Endothelial cell of umbilical vein (primary cell): ENCODE measurements around the gene SDCCAG8. TPM values are rescaled to one million over a fixed set of nuclear protein-coding genes. Genes with fewer than 3 reads are reported as not detected.

Source experiments
- BruUV-seq: library from RNA; stranded (reverse); fragments of 400-500 nt; replicated peaks from 2 replicates; lab custom pipeline; 2021; lab: Mats Ljungman, UMichigan
- CTCF ChIA-PET: fragments of 300-600, 350-600 bp; sonication (Branson Sonifier 250); formaldehyde crosslinking; loops from one replicate; lab custom pipeline; 2021; ENCODE audit warnings: antibody characterized with exemption, inconsistent platforms; lab: Charles Lee
- POLR2A ChIA-PET: fragments of 300-600, 350-600 bp; sonication (Branson Sonifier 250); formaldehyde crosslinking; loops from one replicate; lab custom pipeline; 2021; ENCODE audit warnings: antibody characterized with exemption, inconsistent platforms; lab: Charles Lee
- DNase-seq: peaks from one replicate; pipeline ENCODE4 v3.0.0-alpha.2; 2011; ENCODE audit warnings: low read depth, low spot score
- FAIRE-seq: peaks from 2 replicates; lab custom pipeline; 2011; peaks lifted over from hg19 to GRCh38; lab: Jason Lieb, UNC
- H2AFZ ChIP-seq: 2 replicates; pipeline ENCODE4 v1.6.0; 2012; ENCODE audit warnings: low read depth, low read length, control low read depth, inconsistent platforms
- H3K27ac ChIP-seq: 2 replicates; pipeline ENCODE4 v1.5.1; 2011; ENCODE audit warnings: low read depth, mild to moderate bottlenecking, control low read depth, low read length, moderate library complexity; ENCODE audit not compliant: insufficient read depth
- H3K27me3 ChIP-seq, 2 experiments: 2 replicates each; pipeline versions ENCODE4 v1.6.0 to v1.6.1; 2011; ENCODE audit warnings: low read length in 2 of 2, mixed read lengths in 1 of 2; ENCODE audit not compliant: control insufficient read depth in 2 of 2, insufficient read depth in 2 of 2
- H3K36me3 ChIP-seq, 2 experiments: 2 replicates in 1 of 2; 3 replicates in 1 of 2; pipeline ENCODE4 v1.5.1; 2011; ENCODE audit warnings: low read length in 2 of 2, mild to moderate bottlenecking in 1 of 2, moderate library complexity in 1 of 2; ENCODE audit not compliant: control insufficient read depth in 2 of 2, insufficient read depth in 2 of 2; ENCODE audit errors: extremely low read depth in 1 of 2
- H3K4me1 ChIP-seq: 3 replicates; pipeline ENCODE4 v1.5.1; 2011; ENCODE audit warnings: mild to moderate bottlenecking, low read length; ENCODE audit not compliant: control insufficient read depth, insufficient read depth; ENCODE audit errors: extremely low read depth
- H3K4me2 ChIP-seq: 2 replicates; pipeline ENCODE4 v1.6.1; 2011; ENCODE audit warnings: low read length, control low read depth, mixed read lengths; ENCODE audit not compliant: insufficient read depth
- H3K4me3 ChIP-seq, 3 experiments: fragments of 200-600 bp in 1 of 3; sonication (generic), shearing (Covaris generic) in 1 of 3; replicated peaks in 1 of 3; 2 replicates each; pipeline ENCODE4 v1.5.1; 2011 to 2016; ENCODE audit warnings: control low read depth in 3 of 3, low read length in 3 of 3, mild to moderate bottlenecking in 2 of 3, inconsistent platforms in 1 of 3, low read depth in 1 of 3, moderate library complexity in 1 of 3; ENCODE audit not compliant: insufficient read depth in 1 of 3
- H3K79me2 ChIP-seq: 2 replicates; pipeline ENCODE4 v1.6.0; 2012; ENCODE audit warnings: low read length, inconsistent platforms; ENCODE audit not compliant: control insufficient read depth, insufficient read depth
- H3K9ac ChIP-seq: replicated peaks from 2 replicates; pipeline ENCODE3; 2011; ENCODE audit warnings: low read length, control low read depth; ENCODE audit not compliant: insufficient read depth; ENCODE audit errors: extremely low read depth
- H3K9me1 ChIP-seq: replicated peaks from 3 replicates; pipeline ENCODE4 v1.6.0; 2011; ENCODE audit warnings: mild to moderate bottlenecking, low read length; ENCODE audit not compliant: control insufficient read depth, insufficient read depth; ENCODE audit errors: extremely low read depth
- H3K9me3 ChIP-seq: replicated peaks from 2 replicates; pipeline ENCODE4 v1.5.1; 2012; ENCODE audit warnings: low read length, inconsistent platforms; ENCODE audit not compliant: control insufficient read depth, insufficient read depth
- H4K20me1 ChIP-seq: replicated peaks from 2 replicates; pipeline ENCODE3; 2011; ENCODE audit warnings: mild to moderate bottlenecking, low read length; ENCODE audit not compliant: control insufficient read depth, insufficient read depth; ENCODE audit errors: extremely low read depth
- CTCF ChIP-seq, 2 donors: IDR thresholded peaks; 1 replicate in 1 of 2; 2 replicates in 1 of 2; pipeline ENCODE4 v1.5.1; 2011; ENCODE audit warnings: low read length in 2 of 2, mild to moderate bottlenecking in 2 of 2, moderate library complexity in 2 of 2, control low read depth in 1 of 2, inconsistent platforms in 1 of 2, low read depth in 1 of 2; ENCODE audit not compliant: insufficient read depth in 1 of 2; ENCODE audit errors: extremely low read depth in 1 of 2
- EZH2 ChIP-seq: IDR thresholded peaks from 2 replicates; pipeline ENCODE4 v1.6.1; 2012; ENCODE audit warnings: borderline replicate concordance, low read depth, mild to moderate bottlenecking, moderate library complexity, low read length, inconsistent platforms; ENCODE audit not compliant: severe bottlenecking
- FOS ChIP-seq: IDR thresholded peaks from 2 replicates; pipeline ENCODE4 v1.6.1; 2011; ENCODE audit warnings: mild to moderate bottlenecking, low read length, moderate library complexity, borderline replicate concordance; ENCODE audit not compliant: insufficient read depth
- GATA2 ChIP-seq: IDR thresholded peaks from 2 replicates; pipeline ENCODE4 v1.7.0; 2011; ENCODE audit warnings: low read depth, mild to moderate bottlenecking, moderate library complexity, mixed read lengths, low read length; ENCODE audit not compliant: insufficient read length, insufficient read depth
- JUN ChIP-seq: IDR thresholded peaks from 2 replicates; pipeline ENCODE4 v1.6.1; 2011; ENCODE audit warnings: borderline replicate concordance, low read depth; ENCODE audit not compliant: insufficient read length, insufficient read depth
- MAX ChIP-seq: IDR thresholded peaks from 2 replicates; pipeline ENCODE4 v1.6.1; 2011; ENCODE audit not compliant: insufficient read depth, insufficient read length
- MYC ChIP-seq: IDR thresholded peaks from one replicate; pipeline ENCODE4 v1.6.1; 2011; ENCODE audit warnings: mild to moderate bottlenecking, low read depth, low read length
- POLR2A ChIP-seq: IDR thresholded peaks from 2 replicates; pipeline ENCODE4 v1.6.1; 2012; ENCODE audit warnings: low read depth, mild to moderate bottlenecking, control low read depth, low read length
- POLR2AphosphoS5 ChIP-seq: IDR thresholded peaks from 2 replicates; pipeline ENCODE4 v1.6.1; 2012; ENCODE audit warnings: low read depth, mild to moderate bottlenecking, control low read depth, low read length, moderate library complexity; ENCODE audit not compliant: insufficient read depth
- dilution Hi-C: fragments of 300-500 bp; cut with MboI; formaldehyde crosslinking; loops from one replicate; pipeline ENCODE4 v1.15.0; 2019; ENCODE audit warnings: low sequenced_read_pairs; ENCODE audit not compliant: extremely low pct_ligation_motif_present
- intact Hi-C: fragments of 100-400 bp; cut with micrococcal nuclease; formaldehyde crosslinking; loops from one replicate; pipeline ENCODE4 v1.10.0; 2022
- polyA plus RNA-seq, 4 experiments: library from polyadenylated mRNA; depleted of rRNA in 3 of 4; stranded (reverse) in 3 of 4; unstranded in 1 of 4; fragments of >200 nt; gene quantifications; 2 replicates each; pipeline versions ENCODE4 v1.2.1 to v1.2.3, GENCODE V29; 2011 to 2012; ENCODE audit warnings: missing spikeins in 1 of 4
- total RNA-seq: library from RNA; stranded (reverse); gene quantifications from 2 replicates; pipeline ENCODE4 v1.2.3, GENCODE V29; 2021

SDCCAG8 gene
- total and polyA plus RNA-seq, 2 donors (not counting 3 experiments of a cell fraction or from before 2014, with no cell fraction given), result 14.6 to 25.7 TPM

GRCh38 chr1:243313635-243314536 lies 58.0 kb downstream of the SDCCAG8 start:
- H3K27ac ChIP-seq, result no peak overlapping the region
- CTCF ChIA-PET, result interaction anchor here (1.1 kb wide), 1 partner anchor 10 kb away, joined by 3 read pairs; no protein-coding TSS in a partner anchor

GRCh38 chr1:243315455-243315854 lies 59.6 kb downstream of the SDCCAG8 start:
- intact Hi-C loops, result no loop called here
- Histone ChIP-seq H3K79me2 (peaks cover 2% of the 10 kb centered on the region), H2AFZ (no peak overlapping the region), H4K20me1 (no peaks in the 10 kb centered on the region), H3K4me3 (no peak overlapping the region), H3K4me2 (no peak overlapping the region), H3K9ac (no peak overlapping the region), H3K27ac (no peak overlapping the region), H3K9me3 (no peaks in the 10 kb centered on the region), H3K36me3 (peaks cover 0 to 14% of the 10 kb centered on the region in 2 experiments), H3K4me1 (peaks cover 7% of the 10 kb centered on the region), H3K27me3 (no peaks in the 10 kb centered on the region), H3K9me1 (no peaks in the 10 kb centered on the region)
- DNase-seq (no peak), FAIRE-seq (no peak)
- BruUV-seq, result no TSS peak
- TF ChIP-seq FOS (no peak), MAX (no peak), POLR2AphosphoS5 (no peak), CTCF (IDR thresholded peaks at IDR 0.05; ENCODE audit: extremely low read depth in 1 of 2, insufficient read depth in 1 of 2, low read depth in 1 of 2, low read length in 2 of 2) (no peak), POLR2A (no peak), EZH2 (no peak), MYC (no peak), JUN (no peak), GATA2 (no peak)
- ChIA-PET POLR2A (no interaction called here), CTCF (no interaction called here)
- dilution Hi-C loops, result no loop called here

More at GRCh38 chr1:243313635-243314536, 58.0 kb downstream of the SDCCAG8 start:
- no peak for DNase-seq
- dilution Hi-C loops (no loop called here), intact Hi-C loops (no loop called here)
- no TSS peak for BruUV-seq
- H3K79me2 ChIP-seq, result peaks cover 2% of the 10 kb centered on the region
- no peak for FAIRE-seq
- no peaks in the 10 kb centered on the region for H3K9me3 ChIP-seq
- POLR2A ChIA-PET, result no interaction called here
- no peak overlapping the region for H2AFZ ChIP-seq
- H3K4me1 ChIP-seq, result peaks cover 7% of the 10 kb centered on the region
- no peak overlapping the region for H3K9ac ChIP-seq
- H3K4me3 ChIP-seq, result no peak overlapping the region
- H3K36me3 ChIP-seq, result peaks cover 0 to 13% of the 10 kb centered on the region in 2 experiments
- no peaks in the 10 kb centered on the region for H3K27me3 ChIP-seq
- no peak for TF ChIP-seq MYC
- no peak for TF ChIP-seq JUN
- no peak for TF ChIP-seq POLR2A
- no peak for TF ChIP-seq GATA2
- no peak for TF ChIP-seq FOS
- no peak for TF ChIP-seq MAX
- H4K20me1 ChIP-seq, result no peaks in the 10 kb centered on the region
- H3K9me1 ChIP-seq, result no peaks in the 10 kb centered on the region
- H3K4me2 ChIP-seq, result no peak overlapping the region
